HG02943 (cell line): Measurements from ENCODE around the gene SLC23A2.
"Not testable (repeated sequence)": the region's sequence is repeated elsewhere in the genome, so short reads cannot be mapped to it uniquely, and the experiment has no call there.

Experiments
- ATAC-seq: cut with Tn5 transposase; IDR thresholded peaks from one replicate; pipeline ENCODE4 v1.9.1; 2021; ENCODE audit warnings: mild to moderate bottlenecking, low read depth, moderate library complexity; ENCODE audit not compliant: unreplicated experiment

The SLC23A2 gene

GRCh38 chr20:5001174-5002076 is at the start of gene SLC23A2:
Gene SLC23A2, minus strand, starts transcription at chr20:5001510. Its CDS starts 68,948 bp downstream, at chr20:4932562.
- ATAC-seq = no peak

- no peak for ATAC-seq
These were observed 45.5 kb upstream of the SLC23A2 start for GRCh38 chr20:5046656-5047339.

DNA sequence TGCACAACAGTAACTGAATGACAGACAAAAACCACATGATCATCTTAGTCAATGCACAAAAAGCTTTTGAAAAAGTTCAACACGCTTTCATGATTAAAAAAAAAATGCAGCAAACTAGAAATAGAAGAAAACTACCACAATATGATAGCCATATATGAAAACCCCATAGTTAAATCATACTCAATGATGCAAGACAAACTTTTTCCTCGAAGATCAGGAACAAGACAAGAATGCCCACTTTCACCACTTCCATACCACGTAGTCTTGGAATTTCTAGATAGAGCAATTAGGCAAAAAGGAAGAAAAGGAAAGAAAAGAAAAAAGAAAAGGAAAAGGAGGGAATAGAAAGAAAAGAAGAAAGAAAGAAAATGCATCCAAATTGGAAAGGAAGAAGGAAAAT is 44.6 kb upstream of the SLC23A2 start:
- no peak for ATAC-seq

DNA sequence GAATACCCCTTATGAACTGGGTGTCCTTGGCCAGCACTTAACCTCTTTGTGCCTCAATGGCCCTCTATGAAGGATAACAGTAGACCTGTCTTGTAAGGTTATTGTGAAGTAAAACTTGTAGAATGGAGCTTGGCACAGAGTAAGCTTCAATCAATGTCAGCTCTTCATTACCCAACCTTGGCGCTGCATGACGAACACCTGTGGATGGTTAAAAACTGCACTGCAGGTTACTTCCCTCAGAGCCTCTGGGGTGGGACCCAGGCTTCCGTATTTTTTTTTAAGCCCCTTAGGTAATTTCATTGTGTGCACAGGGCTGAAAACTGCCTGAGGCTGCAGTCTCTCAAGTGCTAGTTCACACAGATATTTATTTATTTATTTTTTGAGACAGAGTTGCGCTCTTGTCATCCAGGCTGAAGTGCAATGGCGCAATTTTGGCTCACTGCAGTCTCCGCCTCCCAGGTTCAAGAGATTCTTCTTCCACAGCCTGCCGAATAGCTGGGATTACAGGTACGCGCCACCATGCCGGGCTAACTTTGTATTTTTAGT is 42.8 kb upstream of the SLC23A2 start:
- ATAC-seq = no peak

- no peak for ATAC-seq
These were observed 40.1 kb upstream of the SLC23A2 start for GRCh38 chr20:5041433-5041832.

DNA sequence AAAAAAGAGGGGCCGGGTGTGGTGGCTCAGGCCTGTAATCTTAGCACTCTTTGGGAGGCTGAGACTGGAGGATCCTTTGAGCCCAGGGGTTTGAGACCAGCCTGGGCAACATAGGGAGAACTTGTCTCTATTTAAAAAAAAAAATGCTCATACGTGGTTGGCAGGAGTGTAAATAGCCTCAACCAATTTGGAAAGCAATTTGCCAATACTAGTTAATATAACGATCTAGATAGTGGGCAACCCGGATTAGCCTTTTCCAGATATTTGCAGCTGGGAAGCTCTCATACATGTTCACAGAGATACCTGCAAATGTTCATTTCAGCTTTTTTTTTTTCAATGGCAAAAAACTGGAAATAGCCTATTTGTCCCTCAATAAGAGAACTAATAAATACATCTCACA is 39.0 kb upstream of the SLC23A2 start:
- no peak for ATAC-seq

DNA sequence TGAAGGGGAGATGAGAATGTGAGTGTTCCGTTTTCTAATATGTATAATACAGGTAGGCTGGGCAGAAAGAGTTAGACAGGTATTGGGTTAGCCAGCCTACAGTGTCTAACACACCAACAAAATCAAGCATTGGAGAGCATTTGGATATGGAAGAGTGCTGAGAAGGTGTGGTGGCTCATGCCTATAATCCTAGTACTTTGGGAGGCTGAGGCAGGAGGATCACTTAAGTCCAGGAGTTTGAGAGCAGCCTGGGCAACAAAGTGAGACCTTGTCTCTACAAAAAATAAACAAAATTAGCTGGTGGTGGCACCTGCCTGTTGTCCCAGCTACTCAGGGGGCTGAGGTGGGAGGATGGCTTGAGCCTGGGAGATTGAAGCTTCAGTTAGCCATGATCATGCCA is 38.6 kb upstream of the SLC23A2 start:
- no peak for ATAC-seq

- ATAC-seq = no peak
These were observed 37.9 kb upstream of the SLC23A2 start for GRCh38 chr20:5039255-5039657.

DNA sequence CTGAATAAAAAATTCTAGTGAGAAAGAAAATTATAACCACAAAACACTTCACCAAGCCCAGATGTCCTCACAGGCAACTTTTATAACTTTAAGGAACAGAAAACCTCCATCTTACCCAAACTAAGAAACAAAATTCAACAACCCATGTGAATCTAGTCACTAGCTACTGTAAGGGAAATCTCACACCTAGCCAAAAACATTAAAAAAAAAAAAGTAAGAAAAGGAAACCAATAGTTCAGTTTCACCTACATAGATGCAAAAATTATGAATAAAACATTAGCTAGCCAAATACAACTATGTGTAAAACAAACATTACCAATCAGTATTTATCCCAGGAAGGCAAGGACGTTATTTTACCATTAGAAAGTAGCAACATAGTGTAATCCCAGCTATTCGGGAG is 35.5 kb upstream of the SLC23A2 start:
- ATAC-seq = no peak

GRCh38 chr20:5035518-5035917 is 34.2 kb upstream of the SLC23A2 start:
- ATAC-seq = not testable (repeated sequence)

DNA sequence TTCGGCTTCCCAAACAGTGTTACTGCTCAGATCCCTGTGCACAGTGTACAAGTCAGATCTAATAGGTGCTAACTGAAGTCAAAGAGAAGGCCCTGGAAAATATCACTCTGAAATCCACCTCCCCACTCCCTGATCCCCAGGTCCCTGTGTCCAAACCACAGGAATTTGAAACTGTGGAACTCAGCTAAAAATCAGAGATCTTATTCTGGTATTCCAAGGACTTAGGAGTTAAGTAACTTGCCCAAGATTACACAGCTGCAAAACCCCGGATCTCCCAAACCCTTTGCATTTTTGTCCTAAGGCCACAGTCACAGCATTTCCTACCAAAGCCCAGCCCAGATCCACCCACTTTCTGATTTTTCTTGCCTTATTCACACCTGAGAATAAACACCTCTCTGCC is 32.3 kb upstream of the SLC23A2 start:
- no peak for ATAC-seq

GRCh38 chr20:5031701-5032100 is 30.4 kb upstream of the SLC23A2 start:
- not testable (repeated sequence) for ATAC-seq

GRCh38 chr20:5031206-5031557 is 29.9 kb upstream of the SLC23A2 start:
- ATAC-seq = no peak

DNA sequence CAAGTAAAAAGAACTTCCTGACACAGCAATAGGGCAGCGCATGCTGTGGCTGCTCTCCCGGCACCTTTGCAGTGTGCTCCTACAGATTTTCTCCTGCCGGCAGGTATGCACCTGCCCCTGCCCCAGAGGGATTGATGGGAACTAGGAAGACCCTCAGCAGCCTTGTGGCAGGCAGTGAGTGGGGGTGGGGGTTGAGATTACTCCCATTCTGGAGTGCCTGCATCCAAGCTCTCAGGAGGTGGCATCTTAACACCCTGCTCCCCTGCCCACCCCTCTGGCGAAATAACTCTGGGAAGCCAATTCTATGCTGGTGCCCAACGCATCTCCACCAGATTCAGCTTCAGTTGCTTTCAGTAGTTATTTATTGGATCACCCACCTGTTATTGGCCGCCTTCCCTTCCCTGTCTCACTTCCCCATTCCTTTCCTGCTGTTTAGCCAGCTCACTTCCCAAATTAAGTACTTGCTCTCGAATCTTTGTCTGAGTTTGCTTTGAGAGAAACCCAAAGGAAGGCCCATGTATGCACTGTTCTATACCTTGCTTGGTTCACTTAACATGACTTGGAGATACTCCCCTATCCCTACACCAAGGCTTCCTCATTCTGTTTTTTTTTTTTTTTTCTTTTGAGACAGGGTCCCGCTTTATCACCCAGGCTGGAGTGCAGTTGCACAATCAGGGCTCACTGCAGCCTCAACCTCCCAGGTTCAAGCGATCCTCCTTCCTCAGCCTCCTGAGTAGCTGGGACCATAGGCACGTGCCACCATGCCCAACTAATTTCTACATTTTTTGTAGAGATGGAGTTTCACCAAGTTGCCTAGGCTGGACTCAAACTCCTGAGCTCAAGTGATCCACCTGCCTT is 29.3 kb upstream of the SLC23A2 start:
- no peak for ATAC-seq

- not testable (repeated sequence) for ATAC-seq
These were observed 27.1 kb upstream of the SLC23A2 start for GRCh38 chr20:5028258-5029059.

GRCh38 chr20:5024982-5025381 is 23.7 kb upstream of the SLC23A2 start:
- ATAC-seq = no peak

- no peak for ATAC-seq
These were observed 22.8 kb upstream of the SLC23A2 start for GRCh38 chr20:5024103-5024502.

DNA sequence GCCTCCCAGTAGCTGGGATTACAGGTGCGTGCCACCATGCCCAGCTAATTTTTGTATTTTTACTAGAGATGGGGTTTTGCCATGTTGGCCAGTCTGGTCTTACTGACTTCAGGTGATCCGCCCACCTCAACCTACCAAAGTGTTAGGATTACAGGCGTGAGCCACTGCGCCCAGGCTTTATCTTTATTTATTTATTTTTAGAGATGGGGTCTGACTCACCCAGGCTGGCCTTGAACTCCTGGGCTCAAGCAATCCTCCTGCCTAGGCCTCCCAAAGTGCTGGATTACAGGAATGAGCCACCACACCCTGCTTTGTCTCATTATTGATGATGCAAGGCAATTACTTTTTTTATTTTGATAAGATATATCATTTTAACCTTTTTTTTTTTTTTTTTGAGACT is 21.9 kb upstream of the SLC23A2 start:
- not testable (repeated sequence) for ATAC-seq

- no peak for ATAC-seq
These were observed 19.4 kb upstream of the SLC23A2 start for GRCh38 chr20:5020760-5021159.
